OCI-LY7 (cell line): ENCODE data around the gene TBC1D7. TPM values are rescaled to one million over a fixed set of nuclear protein-coding genes. Genes with fewer than 3 reads are reported as not detected.

ENCODE experiments used
- BruUV-seq: library from RNA; stranded (reverse); fragments of 400-500 nt; replicated peaks from 2 replicates; lab custom pipeline; 2021; lab: Mats Ljungman, UMichigan
- CTCF ChIA-PET: fragments of 300-600 bp; sonication (Branson Sonifier 250); formaldehyde crosslinking; loops from one replicate; lab custom pipeline; 2022; ENCODE audit warnings: antibody characterized with exemption; ENCODE audit not compliant: unreplicated experiment; lab: Charles Lee
- POLR2A ChIA-PET: fragments of 300-600 bp; sonication (Branson Sonifier 250); formaldehyde crosslinking; loops from one replicate; lab custom pipeline; 2022; ENCODE audit warnings: antibody characterized with exemption; lab: Charles Lee
- DNase-seq: peaks from one replicate; pipeline ENCODE4 v3.0.0-alpha.2; 2015; ENCODE audit warnings: low spot score
- H2AFZ ChIP-seq: fragments of 200-600 bp; sonication (generic), shearing (Covaris generic); 2 replicates; pipeline ENCODE4 v1.6.1; 2014; ENCODE audit warnings: mild to moderate bottlenecking, antibody characterized with exemption, low read length, moderate library complexity
- H3K27ac ChIP-seq: fragments of 200-600 bp; sonication (generic); 2 replicates; pipeline ENCODE4 v1.5.1; 2014; ENCODE audit warnings: mixed run types, low read depth, mild to moderate bottlenecking, moderate library complexity, low read length, inconsistent platforms; ENCODE audit not compliant: poor library complexity, severe bottlenecking
- H3K36me3 ChIP-seq: fragments of 200-600 bp; sonication (generic); 2 replicates; pipeline ENCODE4 v1.6.1; 2014; ENCODE audit warnings: mild to moderate bottlenecking, antibody characterized with exemption, low read length, moderate library complexity, mixed read lengths; ENCODE audit not compliant: insufficient read depth
- H3K4me1 ChIP-seq: fragments of 200-600 bp; sonication (generic); 2 replicates; pipeline ENCODE4 v1.5.1; 2014; ENCODE audit warnings: mild to moderate bottlenecking, low read length; ENCODE audit not compliant: insufficient read depth, poor library complexity, severe bottlenecking
- H3K4me2 ChIP-seq: fragments of 200-600 bp; sonication (generic); 2 replicates; pipeline ENCODE4 v1.6.1; 2014; ENCODE audit warnings: mild to moderate bottlenecking, low read length
- H3K4me3 ChIP-seq: fragments of 200-600 bp; sonication (generic); 2 replicates; pipeline ENCODE4 v1.5.1; 2014; ENCODE audit warnings: mild to moderate bottlenecking, low read depth, low read length; ENCODE audit not compliant: poor library complexity, severe bottlenecking
- H3K79me2 ChIP-seq: fragments of 200-600 bp; sonication (generic); 2 replicates; pipeline ENCODE4 v1.6.1; 2016; ENCODE audit warnings: low read depth, mild to moderate bottlenecking, low read length, moderate library complexity, mixed read lengths; ENCODE audit not compliant: insufficient read depth
- H3K9me2 ChIP-seq: fragments of 200-600 bp; sonication (generic); 2 replicates; pipeline ENCODE4 v1.6.1; 2016; ENCODE audit warnings: mild to moderate bottlenecking, low read length, mixed read lengths; ENCODE audit not compliant: insufficient read depth
- H3K9me3 ChIP-seq: fragments of 200-600 bp; sonication (generic); 2 replicates; pipeline ENCODE4 v1.6.1; 2014; ENCODE audit warnings: mild to moderate bottlenecking, mixed run types, low read length, mixed read lengths
- H4K20me1 ChIP-seq: fragments of 200-600 bp; sonication (generic); 2 replicates; pipeline ENCODE4 v1.6.1; 2014; ENCODE audit warnings: mild to moderate bottlenecking, antibody characterized with exemption, low read length, moderate library complexity, mixed read lengths; ENCODE audit not compliant: insufficient read depth
- CTCF ChIP-seq: fragments of 200-600 bp; sonication (generic); conservative IDR thresholded peaks from 2 replicates; pipeline ENCODE4 v1.5.1; 2014; ENCODE audit warnings: mild to moderate bottlenecking, antibody characterized with exemption, low read length, moderate library complexity, mixed read lengths
- EZH2phosphoT487 ChIP-seq: fragments of 200-600 bp; sonication (generic); IDR thresholded peaks from 2 replicates; pipeline ENCODE4 v1.6.1; 2018; ENCODE audit warnings: low read depth, borderline replicate concordance, mild to moderate bottlenecking, mixed run types, antibody characterized with exemption, low read length, moderate library complexity, mixed read lengths
- intact Hi-C: fragments of 100-400 bp; cut with micrococcal nuclease; formaldehyde crosslinking; loops from one replicate; pipeline ENCODE4 v1.10.0; 2022; ENCODE audit not compliant: unreplicated experiment
- total RNA-seq, 2 experiments: library from RNA; depleted of rRNA in 1 of 2; stranded (reverse); fragments of >200 nt in 1 of 2; shearing (Covaris generic) in 1 of 2; gene quantifications; 2 replicates each; pipeline ENCODE4 v1.2.3, GENCODE V29; 2014 to 2022

Gene TBC1D7
- total RNA-seq, 2 experiments from 2014 or later = 46.2 to 69.2 TPM

DNA sequence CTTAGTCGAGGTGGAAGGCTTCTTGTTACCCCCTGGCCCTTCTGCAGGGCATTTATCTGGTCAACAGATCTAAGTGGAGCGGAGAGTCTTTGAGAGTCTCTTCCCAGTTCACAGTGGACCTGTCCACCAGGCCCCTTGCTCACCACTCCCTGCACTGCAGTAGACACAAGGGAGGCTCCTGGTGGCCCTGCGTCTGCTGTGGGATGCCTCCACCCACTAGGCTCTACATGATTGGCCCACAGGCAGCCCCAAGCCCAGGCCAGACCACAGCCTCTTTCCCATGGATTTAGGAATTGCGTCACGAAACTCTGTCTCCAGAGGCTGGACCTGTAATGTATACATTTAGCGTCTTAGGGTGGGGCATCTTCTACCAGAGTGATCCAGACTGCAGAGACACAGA, 28.4 kb downstream of the TBC1D7 start:
- Histone ChIP-seq H3K27ac (peak overlapping the region; percentile 80), H3K4me2 (peak overlapping the region; percentile 49), H3K36me3 (peaks cover 28% of the 10 kb centered on the region), H3K9me3 (no peaks in the 10 kb centered on the region), H2AFZ (no peak overlapping the region), H4K20me1 (0 out of 2 replicates have a peak, but pooled peaks cover 4% of the 10 kb centered on the region), H3K4me3 (peak overlapping the region; percentile 11), H3K9me2 (no peaks in the 10 kb centered on the region), H3K79me2 (no peaks in the 10 kb centered on the region), H3K4me1 (peaks cover 95% of the 10 kb centered on the region)
- no TSS peak for BruUV-seq
- no peak for DNase-seq
- intact Hi-C loops = no loop called here
- CTCF ChIA-PET = no interaction called here
- TF ChIP-seq EZH2phosphoT487 = no peak
- no peak for TF ChIP-seq CTCF
- POLR2A ChIA-PET = interaction anchor here (0.8 to 3.9 kb wide), 5 partner anchors 15 to 39 kb away, joined by 3 to 33 read pairs (median 6); partner anchors contain the start of gene TBC1D7

DNA sequence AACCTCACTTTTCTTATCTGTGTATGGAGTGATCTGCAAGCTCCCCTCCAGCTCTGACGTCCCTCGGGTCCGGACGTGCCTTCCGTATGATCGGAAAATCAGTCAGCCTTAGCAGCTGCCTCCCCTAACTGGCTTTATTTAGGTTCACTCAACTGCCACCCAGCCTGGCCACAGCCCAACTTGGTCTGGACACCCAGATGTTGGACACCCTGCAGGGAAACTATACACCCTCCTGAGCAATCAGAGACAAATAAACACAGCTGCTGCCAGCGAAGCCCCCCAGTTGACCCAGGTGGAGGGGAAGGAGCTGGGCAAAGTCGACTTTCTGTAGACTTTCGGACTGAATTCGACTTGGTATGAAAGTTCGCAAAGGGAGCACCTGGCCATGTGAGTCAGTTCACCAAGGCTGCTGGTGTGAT, 28.9 kb downstream of the TBC1D7 start:
- H3K4me2 ChIP-seq = peak overlapping the region; percentile 49
- 0 out of 2 replicates have a peak, but pooled peaks cover 3% of the 10 kb centered on the region for H4K20me1 ChIP-seq
- CTCF ChIA-PET = interaction anchor here (1.3 kb wide), 1 partner anchor 14 kb away, joined by 4 read pairs; no protein-coding TSS in a partner anchor
- H3K4me1 ChIP-seq = peaks cover 93% of the 10 kb centered on the region
- H3K27ac ChIP-seq = peak overlapping the region; percentile 80
- POLR2A ChIA-PET = interaction anchor here (0.8 to 3.9 kb wide), 9 partner anchors 11 to 275 kb away, joined by 3 to 33 read pairs (median 5); partner anchors contain the start of genes SIRT5 and TBC1D7
- DNase-seq = peak; percentile 91
- H3K4me3 ChIP-seq = peak overlapping the region; percentile 11
- H3K9me3 ChIP-seq = no peaks in the 10 kb centered on the region
- no peak overlapping the region for H2AFZ ChIP-seq
- intact Hi-C loops = no loop called here
- peaks cover 32% of the 10 kb centered on the region for H3K36me3 ChIP-seq
- no peak for TF ChIP-seq CTCF
- TF ChIP-seq EZH2phosphoT487 = no peak
- no peaks in the 10 kb centered on the region for H3K9me2 ChIP-seq
- BruUV-seq = no TSS peak
- H3K79me2 ChIP-seq = no peaks in the 10 kb centered on the region

- ChIA-PET POLR2A (interaction anchor here (0.6 to 3.9 kb wide), 14 partner anchors 12 to 276 kb away, joined by 3 to 33 read pairs (median 4); partner anchors contain the start of genes SIRT5 and TBC1D7), CTCF (interaction anchor here (1.3 kb wide), 1 partner anchor 13 kb away, joined by 4 read pairs; no protein-coding TSS in a partner anchor)
- TF ChIP-seq EZH2phosphoT487 = no peak
- no TSS peak for BruUV-seq
- Histone ChIP-seq H4K20me1 (no peaks in the 10 kb centered on the region), H3K9me3 (no peaks in the 10 kb centered on the region), H3K9me2 (no peaks in the 10 kb centered on the region), H3K4me2 (no peak overlapping the region; the same call in 1 of the 2 replicates), H3K27ac (peak overlapping the region; percentile 80), H3K4me3 (no peak overlapping the region), H3K79me2 (no peaks in the 10 kb centered on the region), H3K36me3 (peaks cover 38% of the 10 kb centered on the region), H3K4me1 (peaks cover 83% of the 10 kb centered on the region), H2AFZ (no peak overlapping the region)
- intact Hi-C loops = no loop called here
- no peak for DNase-seq
Measured at GRCh38 chr6:13298446-13298845, 29.9 kb downstream of the TBC1D7 start.
